GM21423 (cell line): ENCODE results near the gene NMT1.

Source experiments
- ATAC-seq: cut with Tn5 transposase; IDR thresholded peaks from one replicate; pipeline ENCODE4 v1.9.1; 2021; ENCODE audit warnings: mild to moderate bottlenecking, moderate library complexity; ENCODE audit not compliant: unreplicated experiment

NMT1 gene

GRCh38 chr17:45104029-45104428, 42.9 kb downstream of the NMT1 start:
- no peak for ATAC-seq

- ATAC-seq, result no peak
These were observed 43.4 kb downstream of the NMT1 start for GRCh38 chr17:45104497-45104896.

DNA sequence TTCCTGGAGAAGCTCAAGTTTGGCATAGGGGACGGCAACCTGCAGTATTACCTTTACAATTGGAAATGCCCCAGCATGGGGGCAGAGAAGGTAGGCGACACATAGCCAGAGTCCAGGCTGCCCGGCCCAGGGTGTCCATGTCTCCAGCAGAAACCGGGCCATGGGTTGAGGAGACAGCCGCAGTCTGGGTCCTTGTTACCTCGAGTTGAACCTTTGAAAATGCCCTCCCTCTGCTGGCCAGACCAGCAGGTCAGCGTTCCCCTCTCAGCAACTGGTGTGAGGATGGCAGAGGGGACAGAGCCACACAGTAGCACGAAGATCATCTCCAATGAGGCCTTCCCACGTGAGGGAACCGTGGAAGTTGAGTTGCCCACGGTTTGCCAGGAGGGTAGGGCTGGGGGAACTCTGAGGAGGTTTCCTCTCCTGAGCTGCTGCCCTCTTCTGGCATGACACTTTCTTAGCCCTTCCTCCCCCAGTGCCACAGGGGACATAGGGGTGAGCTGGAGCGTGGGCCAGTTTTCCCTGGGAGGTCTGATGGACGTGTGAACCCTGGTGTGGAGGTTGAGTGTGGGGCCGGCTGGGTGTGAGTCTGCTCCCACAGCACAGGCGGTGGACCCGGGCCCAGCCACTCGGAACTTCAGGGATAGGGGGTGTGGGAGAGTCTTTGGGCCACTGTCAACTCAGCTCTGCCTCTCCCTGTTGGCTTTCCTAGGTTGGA, 43.9 kb downstream of the NMT1 start:
- no peak for ATAC-seq

DNA sequence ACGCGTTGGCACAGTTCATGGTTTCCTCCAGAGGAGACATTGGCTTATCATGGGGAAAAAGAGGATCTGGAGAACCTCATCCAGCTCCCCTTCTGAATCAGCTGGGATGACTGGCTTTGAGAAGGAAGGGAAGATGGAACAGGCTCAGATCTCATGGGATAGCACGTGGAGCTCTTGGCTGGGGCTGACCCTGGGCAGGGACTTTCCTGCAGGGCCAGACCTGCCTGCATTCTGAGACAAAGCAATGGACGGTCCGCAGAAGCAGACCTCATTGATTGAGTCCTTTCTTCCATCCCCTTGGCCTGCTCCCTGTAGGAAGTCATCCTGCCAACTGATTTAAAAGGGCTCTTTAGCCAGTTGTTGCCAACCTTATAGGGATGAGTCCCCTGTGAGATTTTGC, 45.0 kb downstream of the NMT1 start:
- ATAC-seq, result no peak

DNA sequence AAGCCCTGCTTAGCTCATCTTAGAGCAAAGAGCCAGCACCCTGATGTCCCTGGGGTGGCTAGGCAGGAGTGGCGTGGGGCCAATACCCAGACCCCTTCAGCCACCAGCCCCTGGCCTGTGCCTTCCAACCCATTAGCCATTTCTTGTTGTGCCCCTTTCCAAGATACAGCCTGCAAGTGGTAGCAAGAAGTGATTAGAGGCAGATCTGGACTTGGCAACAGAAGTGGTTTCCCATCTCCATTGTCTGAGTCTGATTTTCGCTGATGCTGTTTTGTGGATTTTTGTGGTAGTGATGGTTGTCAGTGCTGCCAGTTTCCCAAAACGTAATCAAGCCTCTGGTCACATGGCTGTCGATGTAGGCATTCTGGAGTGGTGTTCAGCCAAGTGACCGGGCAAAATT, 45.5 kb downstream of the NMT1 start:
- ATAC-seq, result no peak

DNA sequence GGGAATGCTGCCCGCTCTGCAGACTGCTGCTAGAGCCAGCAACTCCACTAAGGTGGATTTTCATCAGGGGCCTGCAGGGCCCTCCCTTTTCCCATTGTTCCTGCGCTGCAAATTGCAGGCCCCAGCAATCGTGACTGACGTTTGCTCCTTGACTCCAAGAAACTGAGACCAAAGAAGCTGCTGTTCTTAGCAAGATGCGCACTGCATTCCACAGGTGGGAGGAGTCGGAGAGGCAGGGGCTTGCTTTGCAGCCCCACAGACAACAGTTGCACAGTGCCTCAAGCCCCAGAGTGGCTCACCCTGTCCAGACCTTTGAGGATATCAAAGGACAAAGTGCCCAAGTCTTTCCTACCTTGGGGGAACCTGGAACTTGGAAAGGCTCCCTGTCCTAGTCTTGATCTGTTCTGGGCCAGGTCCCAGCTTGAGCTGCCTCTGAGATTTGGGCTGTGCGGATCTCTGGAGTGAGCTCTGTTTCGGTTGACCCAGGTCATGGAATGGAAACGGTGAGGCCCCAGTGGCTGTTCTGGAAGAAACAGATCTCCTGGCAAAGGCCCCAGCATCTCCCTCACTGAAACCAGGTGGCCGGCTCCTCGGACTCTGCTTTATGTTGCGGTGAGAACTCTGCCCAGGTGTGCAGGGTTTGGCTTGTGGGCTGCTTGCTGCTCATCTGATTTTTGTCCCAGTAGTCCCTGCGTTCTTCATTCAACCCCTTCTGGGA, 46.3 kb downstream of the NMT1 start:
- ATAC-seq, result no peak

GRCh38 chr17:45108051-45108450, 46.9 kb downstream of the NMT1 start:
- no peak for ATAC-seq

GRCh38 chr17:45108595-45109521, 47.7 kb downstream of the NMT1 start:
- ATAC-seq, result no peak

GRCh38 chr17:45110676-45111611, 49.8 kb downstream of the NMT1 start:
- no peak for ATAC-seq

GRCh38 chr17:45111850-45112249, 50.7 kb downstream of the NMT1 start:
- ATAC-seq, result no peak

- no peak for ATAC-seq
These were observed 51.7 kb downstream of the NMT1 start for GRCh38 chr17:45112559-45113423.

DNA sequence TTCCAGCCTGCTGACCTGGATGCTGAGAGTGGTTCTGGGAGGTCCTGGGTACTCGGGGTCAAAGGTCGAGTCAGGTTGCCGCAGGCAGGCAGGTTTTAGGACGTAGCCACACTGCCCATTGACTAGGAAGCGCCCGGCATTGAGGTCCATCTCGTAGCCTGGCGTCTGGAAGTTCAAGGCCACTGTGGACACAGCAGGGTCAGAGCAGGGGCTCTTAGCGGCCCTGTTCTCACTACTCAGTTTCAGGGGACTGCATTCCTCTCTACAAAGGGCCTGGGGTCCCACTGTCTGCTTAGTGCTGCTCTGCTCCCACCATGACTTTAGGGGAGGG, 52.3 kb downstream of the NMT1 start:
- ATAC-seq, result no peak

GRCh38 chr17:45114117-45114932, 53.2 kb downstream of the NMT1 start:
- ATAC-seq, result no peak

DNA sequence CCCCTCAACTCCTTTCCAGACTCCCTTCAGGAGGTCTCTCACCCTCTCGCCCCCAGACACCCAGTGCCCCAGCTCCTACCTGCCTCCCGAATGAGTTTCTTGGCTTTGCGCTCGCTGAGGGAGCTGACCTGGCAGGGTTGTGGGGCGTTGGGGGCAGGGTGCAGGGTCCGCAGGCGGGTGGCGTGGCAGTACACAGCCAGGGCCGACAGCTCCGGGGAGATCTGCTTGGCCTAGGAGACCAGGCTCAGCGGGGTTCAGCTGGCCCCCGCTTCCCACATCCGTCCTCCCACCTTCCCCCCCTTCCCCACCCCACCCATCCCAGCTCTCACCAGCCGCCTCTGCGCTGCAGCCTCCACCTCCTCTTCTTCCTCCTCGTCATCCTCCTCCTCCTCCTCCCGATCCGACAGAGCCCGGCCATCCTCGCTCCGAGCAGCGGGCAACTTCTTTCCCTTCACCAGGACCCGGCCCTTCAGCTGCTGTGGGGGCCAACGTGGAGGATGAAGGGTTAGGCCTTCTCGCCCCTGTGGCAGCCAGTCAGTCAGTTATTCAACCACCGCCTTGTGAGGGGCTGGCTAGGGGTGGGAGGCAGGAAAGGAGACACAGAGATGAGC, 54.0 kb downstream of the NMT1 start:
- no peak for ATAC-seq

DNA sequence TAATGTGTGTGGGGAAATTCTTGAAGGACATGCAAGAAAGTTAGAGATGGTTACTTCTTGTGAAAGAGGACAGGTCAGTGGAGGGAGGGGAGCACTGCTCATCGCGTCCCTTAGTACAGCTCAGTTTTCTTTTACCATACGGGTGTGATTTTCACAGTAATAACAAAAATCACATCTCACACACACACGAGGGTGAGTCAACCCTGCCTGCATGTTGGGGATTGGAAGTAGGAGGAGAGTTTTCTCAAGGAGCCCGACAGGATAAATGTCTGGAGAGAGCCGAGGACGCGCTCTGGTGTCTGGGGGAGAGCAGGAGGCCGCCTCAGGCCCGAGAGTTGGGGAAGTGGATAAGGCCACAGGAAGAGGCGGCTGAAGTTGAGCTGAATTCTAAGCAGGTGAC, 54.8 kb downstream of the NMT1 start:
- no peak for ATAC-seq

DNA sequence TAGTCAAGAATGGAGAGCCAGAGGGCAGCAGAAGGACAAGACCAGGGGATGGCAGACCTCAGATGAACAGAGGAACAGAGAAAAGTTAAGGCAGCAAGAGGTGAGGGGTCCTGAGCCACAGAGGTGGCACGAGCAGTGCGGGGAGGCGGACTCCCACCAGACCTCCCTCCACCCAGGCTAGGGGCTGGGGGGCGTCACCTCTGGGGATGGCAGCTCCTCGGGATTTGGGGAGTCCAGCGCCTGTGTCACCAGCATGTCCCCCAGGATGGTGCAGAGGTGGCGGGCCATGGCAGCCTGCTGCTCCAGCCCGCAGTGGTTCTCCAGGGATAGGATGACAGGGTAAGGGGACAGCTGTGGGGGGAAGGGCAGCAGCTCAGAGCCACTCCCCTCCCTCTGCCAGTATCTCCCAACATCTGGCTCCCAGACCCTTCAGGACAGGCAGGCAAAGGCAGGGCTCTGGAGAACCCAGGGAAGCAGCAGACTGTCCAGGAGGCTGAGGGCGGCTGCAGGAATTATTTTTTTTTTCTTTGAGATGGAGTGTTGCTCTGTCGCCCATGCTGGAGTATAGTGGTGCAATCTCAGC, 55.4 kb downstream of the NMT1 start:
- ATAC-seq, result no peak

DNA sequence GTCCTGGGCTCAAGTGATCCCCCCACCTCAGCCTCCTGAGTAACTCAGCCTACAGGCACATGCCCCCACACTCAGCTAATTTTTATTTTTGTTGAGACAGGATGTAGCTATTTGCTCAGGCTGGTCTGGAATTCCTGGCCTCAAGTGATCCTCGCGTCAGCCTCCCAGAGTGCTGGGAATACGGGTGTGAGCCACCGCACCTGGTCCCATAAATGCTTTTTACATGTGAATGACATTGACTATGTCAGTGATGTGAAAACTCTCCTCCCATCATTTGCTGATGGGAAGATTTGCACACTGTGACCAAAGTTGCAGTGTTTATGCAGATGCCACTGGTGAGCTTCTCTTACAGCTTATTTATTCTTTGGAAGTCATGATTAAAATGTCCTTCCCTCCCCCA, 56.2 kb downstream of the NMT1 start:
- no peak for ATAC-seq
